Mesenchymal stem cell (in vitro differentiated cells and primary cell): ENCODE results near the gene ZC3HAV1.
"Not testable (repeated sequence)": the region's sequence is repeated elsewhere in the genome, so short reads cannot be mapped to it uniquely, and the experiment has no call there.

ENCODE experiments used
- DNase-seq: peaks from one replicate; pipeline ENCODE4 v3.0.0-alpha.2; 2013
- H2AFZ ChIP-seq: one replicate; pipeline ENCODE4 v1.6.1; 2013; ENCODE audit warnings: low read depth, mild to moderate bottlenecking, control low read depth, inconsistent platforms, low read length, moderate library complexity
- H2AK5ac ChIP-seq: 2 replicates; pipeline ENCODE4 v1.6.1; 2013; ENCODE audit warnings: low read length, moderate library complexity, mild to moderate bottlenecking, inconsistent platforms; ENCODE audit not compliant: severe bottlenecking
- H2BK120ac ChIP-seq: one replicate; pipeline ENCODE4 v1.6.1; 2013; ENCODE audit warnings: low read depth, mild to moderate bottlenecking, inconsistent platforms, low read length, moderate library complexity
- H2BK12ac ChIP-seq, 2 experiments: one replicate each; pipeline ENCODE4 v1.6.1; 2013; ENCODE audit warnings: inconsistent platforms in 2 of 2, low read length in 2 of 2, mild to moderate bottlenecking in 2 of 2, moderate library complexity in 2 of 2, control low read depth in 1 of 2
- H2BK15ac ChIP-seq: one replicate; pipeline ENCODE4 v1.6.1; 2013; ENCODE audit warnings: mild to moderate bottlenecking, low read depth, inconsistent platforms; ENCODE audit not compliant: poor library complexity, severe bottlenecking
- H2BK5ac ChIP-seq: 2 replicates; pipeline ENCODE4 v1.6.1; 2013; ENCODE audit warnings: low read depth, mild to moderate bottlenecking, low read length, control low read depth, inconsistent platforms; ENCODE audit not compliant: poor library complexity, severe bottlenecking
- H3K14ac ChIP-seq, 2 experiments: one replicate each; pipeline ENCODE4 v1.6.1; 2013; ENCODE audit warnings: inconsistent platforms in 2 of 2, low read length in 2 of 2, control low read depth in 1 of 2, mild to moderate bottlenecking in 1 of 2, moderate library complexity in 1 of 2
- H3K18ac ChIP-seq, 2 experiments: one replicate each; pipeline ENCODE4 v1.6.1; 2013; ENCODE audit warnings: inconsistent platforms in 2 of 2, low read length in 2 of 2, control low read depth in 1 of 2, low read depth in 1 of 2, mild to moderate bottlenecking in 1 of 2
- H3K23ac ChIP-seq, 2 experiments: one replicate each; pipeline ENCODE4 v1.6.1; 2013; ENCODE audit warnings: inconsistent platforms in 2 of 2, low read length in 2 of 2, mild to moderate bottlenecking in 2 of 2, moderate library complexity in 2 of 2, control low read depth in 1 of 2
- H3K27ac ChIP-seq: 2 replicates; pipeline ENCODE4 v1.5.1; 2013; ENCODE audit warnings: mild to moderate bottlenecking, moderate library complexity, low read length, control low read depth, inconsistent platforms; ENCODE audit not compliant: poor library complexity, severe bottlenecking
- H3K27me3 ChIP-seq, 2 experiments: 2 replicates each; pipeline versions ENCODE4 v1.6.1 to v1.7.0; 2013; ENCODE audit warnings: low read length in 2 of 2, mild to moderate bottlenecking in 2 of 2, moderate library complexity in 2 of 2, control low read depth in 1 of 2, inconsistent platforms in 1 of 2; ENCODE audit not compliant: control insufficient read depth in 1 of 2, insufficient read depth in 1 of 2
- H3K36me3 ChIP-seq, 2 experiments: 2 replicates each; pipeline versions ENCODE4 v1.6.1 to v1.7.0; 2013; ENCODE audit warnings: low read length in 2 of 2, control low read depth in 1 of 2, inconsistent platforms in 1 of 2, low read depth in 1 of 2, mild to moderate bottlenecking in 1 of 2; ENCODE audit not compliant: insufficient read depth in 2 of 2, control insufficient read depth in 1 of 2
- H3K4ac ChIP-seq, 2 experiments: one replicate each; pipeline ENCODE4 v1.6.1; 2013; ENCODE audit warnings: inconsistent platforms in 2 of 2, low read length in 2 of 2, mild to moderate bottlenecking in 2 of 2, moderate library complexity in 2 of 2, control low read depth in 1 of 2, low read depth in 1 of 2
- H3K4me1 ChIP-seq: 2 replicates; pipeline ENCODE4 v1.6.1; 2013; ENCODE audit warnings: low read depth, low read length, control low read depth; ENCODE audit not compliant: control insufficient read depth, insufficient read depth
- H3K4me2 ChIP-seq: 2 replicates; pipeline ENCODE4 v1.6.1; 2013; ENCODE audit warnings: low read length, mild to moderate bottlenecking, inconsistent platforms; ENCODE audit not compliant: poor library complexity, severe bottlenecking
- H3K4me3 ChIP-seq, 2 experiments: 2 replicates each; pipeline versions ENCODE4 v1.5.1 to v1.7.0; 2013; ENCODE audit warnings: low read length in 2 of 2, mild to moderate bottlenecking in 2 of 2, control low read depth in 1 of 2, low read depth in 1 of 2; ENCODE audit not compliant: insufficient read depth in 1 of 2
- H3K79me1 ChIP-seq: replicated peaks from 2 replicates; pipeline ENCODE4 v1.6.1; 2013; ENCODE audit warnings: mild to moderate bottlenecking, control low read depth, low read length, inconsistent platforms; ENCODE audit not compliant: poor library complexity, severe bottlenecking
- H3K9ac ChIP-seq: 2 replicates; pipeline ENCODE4 v1.7.0; 2013; ENCODE audit warnings: mild to moderate bottlenecking, low read length, moderate library complexity
- H3K9me3 ChIP-seq: 2 replicates; pipeline ENCODE4 v1.7.0; 2013; ENCODE audit warnings: mild to moderate bottlenecking, low read length; ENCODE audit not compliant: control insufficient read depth
- H4K8ac ChIP-seq: one replicate; pipeline ENCODE4 v1.6.1; 2013; ENCODE audit warnings: inconsistent platforms, mild to moderate bottlenecking, low read length, moderate library complexity
- H4K91ac ChIP-seq: one replicate; pipeline ENCODE4 v1.6.1; 2013; ENCODE audit warnings: mild to moderate bottlenecking, low read length, inconsistent platforms
- WGBS: methylation state at CpG from one replicate; pipeline ENCODE4 v1.1.7; 2013; ENCODE audit warnings: mixed read lengths; 5-methylcytosine and 5-hydroxymethylcytosine counted together

The ZC3HAV1 gene

GRCh38 chr7:139109983-139110411 is 477 bp upstream of the ZC3HAV1 start:
- no peak overlapping the region for H4K91ac ChIP-seq
- H3K23ac ChIP-seq = peak overlapping the region in 1 of 2 experiments; percentile 83
- peak overlapping the region; percentile 9 to 89 for H2BK12ac ChIP-seq
- H2BK120ac ChIP-seq = no peak overlapping the region
- no peak overlapping the region for H2BK5ac ChIP-seq
- peak overlapping the region; percentile 9 for H2AK5ac ChIP-seq
- H3K4me1 ChIP-seq = peaks cover 7% of the 10 kb centered on the region
- H3K9me3 ChIP-seq = no peaks in the 10 kb centered on the region
- peak overlapping the region; percentile 66 for H3K27ac ChIP-seq
- peak overlapping the region; percentile 76 for H2AFZ ChIP-seq
- H3K79me1 ChIP-seq = no peaks in the 10 kb centered on the region
- DNase-seq = no peak
- H4K8ac ChIP-seq = peak overlapping the region; percentile 57
- H3K18ac ChIP-seq = peak overlapping the region; percentile 10 to 97
- H3K36me3 ChIP-seq = no peaks in the 10 kb centered on the region
- H3K4me3 ChIP-seq = peak overlapping the region; percentile 98
- peak overlapping the region; percentile 7 to 86 for H3K4ac ChIP-seq
- peak overlapping the region; percentile 90 for H3K9ac ChIP-seq
- peak overlapping the region; percentile 81 for H3K4me2 ChIP-seq
- H3K27me3 ChIP-seq = no peaks in the 10 kb centered on the region
- 48% methylated on average over 15 of the region's 16 CpGs for WGBS
- H2BK15ac ChIP-seq = no peak overlapping the region
- H3K14ac ChIP-seq = peak overlapping the region in 1 of 2 experiments; percentile 53

DNA sequence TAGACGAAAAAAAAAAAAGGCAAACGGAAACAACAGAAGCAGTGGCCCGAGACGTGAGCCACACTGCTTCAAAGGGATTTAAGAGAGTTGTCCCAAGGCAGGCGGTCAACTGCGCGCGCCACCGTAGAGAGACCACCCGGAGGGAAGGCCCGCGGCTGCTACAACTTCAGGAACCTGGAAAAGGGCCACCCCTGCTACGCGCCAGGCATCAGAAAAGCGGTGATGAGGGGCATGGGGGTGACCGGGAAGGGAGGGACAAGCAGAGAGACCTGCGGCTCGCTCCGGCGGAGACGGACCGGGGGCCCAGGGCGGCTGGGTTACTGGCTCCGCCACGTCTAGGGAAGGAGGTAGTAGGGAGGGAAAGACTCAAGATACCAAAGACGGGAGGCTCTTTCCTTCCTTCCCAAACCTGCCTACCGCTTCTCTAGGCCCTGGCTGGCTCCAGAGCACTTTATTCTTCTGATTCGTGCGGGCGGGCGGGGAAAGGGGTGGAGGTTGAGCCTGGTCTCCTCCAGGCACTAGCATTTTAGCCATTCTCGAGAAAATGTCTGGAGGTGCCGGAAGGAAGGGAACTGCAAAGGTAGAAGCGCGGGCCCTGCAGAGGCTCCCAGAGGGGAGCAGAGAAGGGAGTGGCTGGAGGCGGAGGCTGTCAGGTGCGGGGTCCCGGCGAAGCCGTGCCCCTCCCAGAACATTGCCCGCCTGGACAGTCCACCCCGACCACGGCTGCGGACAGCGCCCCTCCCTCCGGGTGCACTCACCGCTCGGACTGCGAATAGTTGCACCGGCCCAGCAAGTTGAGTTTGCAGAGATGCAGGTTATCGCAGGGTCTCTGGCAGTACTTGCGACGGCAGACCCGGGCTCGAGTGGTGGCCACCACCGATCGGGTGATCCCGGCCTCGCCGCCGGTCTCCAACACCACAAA is 993 bp downstream of the ZC3HAV1 start:
- Histone ChIP-seq H3K23ac (peak overlapping the region in 1 of 2 experiments; percentile 97), H3K4me3 (peak overlapping the region; percentile 98), H3K27me3 (no peaks in the 10 kb centered on the region), H3K4me2 (peak overlapping the region; percentile 81), H4K91ac (peak overlapping the region; percentile 43), H2BK15ac (no peak overlapping the region), H3K9me3 (no peaks in the 10 kb centered on the region), H3K79me1 (no peaks in the 10 kb centered on the region), H3K36me3 (no peaks in the 10 kb centered on the region), H4K8ac (peak overlapping the region; percentile 69), H2AK5ac (no peak overlapping the region), H2BK120ac (peak overlapping the region; percentile 80), H3K4ac (peak overlapping the region; percentile 15 to 99), H3K14ac (peak overlapping the region; percentile 5 to 99), H2BK12ac (peak overlapping the region; percentile 42 to 53), H3K9ac (peak overlapping the region; percentile 90), H2AFZ (peak overlapping the region; percentile 91), H3K4me1 (peaks cover 6% of the 10 kb centered on the region), H2BK5ac (peak overlapping the region; percentile 66), H3K18ac (peak overlapping the region; percentile 84 to 94), H3K27ac (peak overlapping the region; percentile 56)
- under 1% methylated on average over 55 of the region's 61 CpGs for whole genome bisulfite sequencing
- peak; percentile 60 for DNase-seq

DNA sequence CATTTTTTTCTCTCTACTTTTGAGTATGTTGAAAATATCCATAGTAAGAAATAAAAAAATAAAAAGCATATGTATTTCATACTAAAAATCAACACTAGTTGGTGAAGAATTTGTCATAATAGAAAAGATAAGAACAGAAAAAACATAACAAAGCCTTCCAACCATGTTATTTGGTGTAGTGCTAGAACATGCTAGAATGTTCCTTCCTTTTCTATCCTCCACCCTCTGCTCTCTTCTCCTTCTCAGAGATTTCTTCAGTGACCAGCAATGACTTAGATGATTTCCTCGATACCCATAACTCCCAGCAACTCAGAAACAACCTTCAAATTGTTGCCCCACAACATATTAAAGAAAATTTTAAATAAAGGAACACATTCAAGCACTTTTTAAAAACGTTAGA is 2.6 kb downstream of the ZC3HAV1 start:
- DNase-seq = no peak
- Histone ChIP-seq H3K27me3 (no peaks in the 10 kb centered on the region), H3K14ac (no peak overlapping the region), H2BK120ac (no peak overlapping the region), H2AK5ac (no peak overlapping the region), H2AFZ (no peak overlapping the region), H2BK5ac (no peak overlapping the region), H3K27ac (no peak overlapping the region), H3K23ac (no peak overlapping the region), H2BK15ac (no peak overlapping the region), H3K4ac (no peak overlapping the region), H3K4me3 (peak overlapping the region in 1 of 2 experiments; percentile 98), H2BK12ac (no peak overlapping the region), H3K4me1 (peaks cover 8% of the 10 kb centered on the region), H3K4me2 (no peak overlapping the region), H3K9me3 (no peaks in the 10 kb centered on the region), H3K9ac (peak overlapping the region; percentile 90), H3K18ac (no peak overlapping the region), H3K36me3 (no peaks in the 10 kb centered on the region), H4K8ac (no peak overlapping the region), H4K91ac (no peak overlapping the region), H3K79me1 (peaks cover 1% of the 10 kb centered on the region)
- WGBS = 100% methylated on average over 1 of the region's 2 CpGs

- H3K23ac ChIP-seq, H3K79me1 ChIP-seq, H2AFZ ChIP-seq, H2BK12ac ChIP-seq, H3K36me3 ChIP-seq, H3K18ac ChIP-seq, H2BK15ac ChIP-seq, DNase-seq, H4K91ac ChIP-seq, H3K4me1 ChIP-seq, H3K9me3 ChIP-seq, H2AK5ac ChIP-seq, H2BK5ac ChIP-seq, H3K27me3 ChIP-seq, H2BK120ac ChIP-seq, H4K8ac ChIP-seq, H3K4me2 ChIP-seq, H3K14ac ChIP-seq, H3K4ac ChIP-seq, H3K27ac ChIP-seq: not testable (repeated sequence)
- H3K4me3 ChIP-seq = peak overlapping the region in 1 of 2 experiments; percentile 28
- WGBS = 100% methylated on average over 1 of the region's 7 CpGs
- peak overlapping the region; percentile 90 for H3K9ac ChIP-seq
Measured at GRCh38 chr7:139106227-139106626, 3.3 kb downstream of the ZC3HAV1 start.
